Frontal cortex (tissue), 4 donors: Measurements from ENCODE around the gene ZBED2. TPM values are rescaled to one million over a fixed set of nuclear protein-coding genes. Genes with fewer than 3 reads are reported as not detected.
A peak's percentile ranks its signal among the peaks of the same experiment; 100 is the strongest.
"Not testable (repeated sequence)": the region's sequence is repeated elsewhere in the genome, so short reads cannot be mapped to it uniquely, and the experiment has no call there.

ENCODE experiments used
- DNase-seq, 2 donors: peaks; one replicate each; pipeline ENCODE4 v3.0.0; 2012; ENCODE audit warnings: low spot score in 2 of 2
- FAIRE-seq: peaks from 2 replicates; lab custom pipeline; 2012; peaks lifted over from hg19 to GRCh38; lab: Jason Lieb, UNC
- total RNA-seq: library from RNA; depleted of rRNA; stranded (reverse); fragments of >200 nt; gene quantifications from one replicate; pipeline ENCODE4 v1.2.3, GENCODE V29; 2014
- donor health status: control.
- donor health status: control.
- donor health status: control.

ZBED2 gene
- total RNA-seq, 1 donor from 2014 or later = not detected

DNA sequence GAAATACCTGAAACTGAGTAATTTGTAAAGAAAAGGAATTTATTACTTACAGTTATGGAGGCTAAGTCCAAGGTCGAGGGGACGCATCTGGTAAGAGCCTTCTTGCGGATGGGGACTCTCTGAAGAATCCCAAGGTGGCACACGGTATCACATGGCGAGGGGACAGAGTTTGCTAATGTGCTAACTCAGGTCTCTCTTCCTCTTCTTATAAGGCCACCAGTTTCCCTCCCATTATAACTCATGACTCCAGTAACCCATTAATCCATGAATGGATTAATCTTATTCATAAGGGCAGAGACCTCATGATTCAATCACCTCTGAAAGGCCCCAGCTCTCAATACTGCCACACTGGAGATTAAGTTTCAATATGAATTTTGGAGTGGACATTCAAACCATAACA, 15.7 kb downstream of the ZBED2 start:
- DNase-seq = no peak
- no peak for FAIRE-seq

DNA sequence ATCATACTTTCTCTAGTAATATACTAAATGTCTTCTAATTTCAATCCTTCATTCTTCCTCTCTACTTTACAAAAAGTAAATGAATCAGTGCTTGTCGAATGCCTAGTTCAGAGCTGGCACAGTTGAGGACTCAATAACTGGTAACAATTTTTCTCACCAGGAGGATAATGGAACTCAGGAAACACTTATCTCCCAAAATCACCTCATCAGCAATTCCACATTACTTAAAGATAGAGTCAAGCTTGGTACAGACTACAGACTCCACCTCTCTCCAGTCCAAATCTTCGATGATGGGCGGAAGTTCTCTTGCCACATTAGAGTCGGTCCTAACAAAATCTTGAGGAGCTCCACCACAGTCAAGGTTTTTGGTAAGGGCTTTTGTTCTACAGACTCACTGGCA, 16.3 kb downstream of the ZBED2 start:
- FAIRE-seq (no peak), DNase-seq (no peak)

DNA sequence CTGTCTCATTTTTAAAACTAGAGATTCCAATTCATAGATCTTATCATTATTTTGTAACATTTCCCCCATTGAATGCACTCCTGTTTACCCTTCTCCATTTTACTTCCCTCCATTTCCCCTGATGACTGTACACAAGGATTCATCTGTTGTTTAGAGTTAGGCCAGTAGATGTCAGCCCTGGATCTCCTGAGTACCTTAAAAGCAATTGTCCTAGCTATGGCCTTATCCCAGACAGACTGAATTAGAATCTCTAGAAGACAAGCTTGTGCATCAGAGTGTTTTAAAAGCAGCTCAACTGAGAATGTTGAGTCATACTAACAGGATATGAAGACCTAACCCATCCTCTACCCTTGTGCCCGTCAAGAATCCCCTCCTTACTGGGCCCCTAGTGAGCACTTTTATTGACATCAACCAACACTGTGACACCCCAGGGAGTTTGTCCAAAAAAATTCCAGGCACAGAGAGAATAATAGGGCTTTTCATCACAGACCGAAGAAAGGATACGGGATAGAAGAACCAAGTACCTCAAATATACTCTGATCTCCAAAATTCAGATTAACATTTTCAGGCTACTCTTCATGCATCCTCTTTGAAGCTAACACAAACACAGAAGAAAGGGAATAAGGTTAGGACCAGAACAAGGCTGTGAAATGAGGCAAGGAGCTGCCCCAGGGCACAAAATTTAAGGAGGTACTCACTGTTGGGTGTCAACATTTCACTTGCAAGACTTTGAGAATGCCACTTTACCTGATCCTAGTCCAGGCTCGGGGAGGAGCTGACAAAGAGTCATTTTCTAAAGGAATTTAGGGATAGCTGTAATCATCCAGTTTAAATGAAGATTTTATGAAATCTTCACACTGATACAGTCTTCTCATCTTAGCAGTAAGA, 17.1 kb downstream of the ZBED2 start:
- DNase-seq = peak in 1 of 2 donors; percentile 7
- FAIRE-seq = no peak

DNA sequence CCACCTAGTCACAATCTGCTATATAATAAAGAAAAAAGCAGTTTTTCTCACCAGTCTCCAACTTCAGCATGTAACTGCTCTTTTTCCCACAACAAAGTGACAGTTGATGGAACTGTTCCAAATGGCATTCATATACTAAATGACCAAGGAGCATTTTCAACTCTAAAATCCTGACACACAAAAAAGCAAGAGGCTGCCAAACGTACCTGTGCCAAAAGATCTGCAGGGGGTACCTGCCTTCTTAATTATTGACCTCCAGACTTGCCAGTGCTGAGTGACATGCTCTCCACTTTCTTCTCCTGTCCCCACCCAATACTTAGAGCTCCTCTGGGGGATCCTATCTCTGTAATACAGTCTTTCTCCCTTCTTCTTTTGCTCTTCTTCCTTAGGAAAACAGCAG, 18.0 kb downstream of the ZBED2 start:
- no peak for DNase-seq
- FAIRE-seq = no peak

DNA sequence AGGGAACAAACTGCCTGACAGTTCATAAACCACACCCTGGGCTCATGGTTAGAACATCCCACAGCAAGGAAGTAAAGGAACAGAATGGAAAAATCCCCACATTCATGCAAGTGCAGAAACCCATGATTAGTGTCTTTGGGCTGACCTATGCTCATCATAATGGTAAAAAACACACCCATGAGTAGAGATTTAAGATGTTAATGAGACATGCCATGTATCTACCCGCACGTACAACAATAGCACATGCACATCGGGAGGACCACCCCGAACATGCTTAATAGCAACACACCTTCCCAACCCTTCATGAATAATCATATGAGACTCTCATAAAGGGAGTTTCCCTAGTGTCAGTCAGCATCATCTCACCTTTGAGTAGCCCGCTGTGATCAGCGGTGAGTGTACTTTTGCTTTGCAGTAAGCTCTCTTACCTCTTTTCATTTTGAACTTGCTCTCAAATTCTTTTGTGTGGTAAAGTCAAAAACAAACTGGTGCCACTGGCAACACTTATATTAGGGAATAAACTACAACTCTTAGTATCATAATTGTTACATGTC, 23.2 kb downstream of the ZBED2 start:
- FAIRE-seq (no peak), DNase-seq (no peak)

DNA sequence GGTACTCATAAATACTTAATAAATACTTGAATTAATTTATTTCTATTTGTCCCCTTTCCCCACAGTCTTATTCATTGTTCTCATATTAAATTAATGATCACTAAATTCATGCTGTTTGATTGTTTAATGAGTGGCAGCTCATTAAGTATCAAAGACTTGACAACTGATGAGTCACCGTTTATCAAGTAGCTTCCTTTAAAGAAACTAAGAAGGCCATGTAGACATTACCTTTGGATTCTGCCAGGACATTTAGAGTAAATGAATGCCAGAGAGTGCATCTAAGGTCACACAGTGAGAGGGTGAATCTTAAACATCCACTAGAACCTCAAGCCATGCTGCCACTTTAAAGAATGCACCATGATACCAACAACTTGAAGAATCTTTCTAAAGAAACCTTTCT, 23.9 kb downstream of the ZBED2 start:
- DNase-seq (no peak), FAIRE-seq (no peak)

DNA sequence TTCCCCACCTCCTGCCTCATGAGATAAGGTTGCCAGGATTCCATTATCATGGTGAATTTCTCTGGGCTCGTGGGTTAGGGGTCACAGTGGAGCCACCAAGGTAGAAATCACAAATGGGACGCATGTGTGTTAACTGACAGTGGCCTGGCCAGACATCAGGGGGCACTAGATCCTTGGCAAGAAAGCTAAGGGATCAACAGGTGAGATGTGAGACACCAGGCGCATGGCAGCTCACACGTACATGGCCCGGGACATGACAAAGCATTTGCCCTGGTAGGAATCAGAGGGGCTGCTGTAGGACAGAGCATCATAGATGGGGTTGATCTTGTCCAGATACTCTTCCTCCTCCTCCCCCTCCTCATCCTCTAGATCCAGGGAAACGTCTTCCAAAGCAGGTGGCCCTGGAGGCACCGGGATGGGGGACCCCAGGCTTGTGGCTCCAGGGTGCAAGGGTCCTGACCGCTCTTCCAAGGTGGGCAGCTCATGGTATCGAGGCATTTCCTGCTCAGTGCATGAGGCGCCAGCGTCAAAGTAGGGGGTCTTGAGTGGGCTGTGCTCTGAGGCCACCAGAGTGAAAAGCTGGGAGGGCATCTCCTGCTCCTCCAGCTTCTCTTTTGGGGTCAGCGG, 24.6 kb downstream of the ZBED2 start:
- FAIRE-seq (no peak), DNase-seq (no peak)

DNA sequence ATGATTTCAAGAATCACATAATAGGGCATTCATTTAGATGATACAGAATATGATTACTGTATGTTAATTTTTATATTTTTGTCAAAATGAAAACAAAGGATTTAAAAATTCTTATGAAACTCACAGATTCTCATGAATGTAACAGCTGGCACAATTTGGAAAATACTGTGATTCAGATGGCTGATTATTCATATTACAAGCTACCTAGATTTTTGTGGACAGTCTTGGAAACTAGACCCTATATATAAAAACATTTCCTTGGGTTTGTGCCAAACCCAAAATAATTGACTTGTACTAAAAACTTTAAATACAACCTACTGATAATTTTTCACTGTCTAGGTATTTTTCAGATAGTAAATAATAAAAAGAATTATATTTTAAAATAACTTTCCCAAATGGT, 26.2 kb downstream of the ZBED2 start:
- DNase-seq (no peak), FAIRE-seq (peak; percentile 26)

DNA sequence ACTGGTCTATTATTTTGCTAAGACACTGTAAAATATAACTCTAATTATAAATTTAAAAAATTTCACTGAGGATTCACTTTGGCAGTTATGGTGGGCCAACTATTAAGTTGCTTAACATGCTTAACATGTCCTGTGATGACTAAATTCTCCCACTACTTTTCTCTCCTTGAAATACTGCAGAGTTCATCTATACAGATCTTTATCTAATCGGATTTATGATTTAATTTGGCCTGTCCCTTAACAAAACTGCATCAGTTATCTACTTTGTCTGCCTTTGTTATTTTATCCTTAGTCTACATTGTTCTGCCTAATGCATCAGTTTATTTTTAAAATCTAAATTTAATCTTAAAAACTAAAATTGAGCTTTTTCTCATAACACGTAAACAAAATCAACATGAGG, 26.8 kb downstream of the ZBED2 start:
- FAIRE-seq (no peak), DNase-seq (no peak)

DNA sequence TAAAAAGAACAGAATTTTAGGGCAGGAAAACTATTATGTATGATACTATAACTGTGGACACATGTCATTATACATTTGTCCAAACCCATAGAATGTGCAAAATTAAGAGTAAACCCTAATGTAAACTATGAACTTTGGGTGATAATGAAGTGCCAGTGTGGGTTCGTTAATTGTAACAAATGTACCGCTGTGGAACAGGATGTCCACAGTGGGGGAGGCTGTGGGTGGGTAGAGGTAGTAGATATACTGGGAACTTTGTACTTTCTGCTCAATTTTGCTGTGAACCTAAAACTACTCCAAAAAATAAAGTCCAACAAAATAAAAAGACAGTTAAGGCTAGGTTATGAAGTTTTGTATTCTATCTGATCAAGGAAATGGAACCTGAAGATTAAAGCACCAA, 28.3 kb downstream of the ZBED2 start:
- FAIRE-seq = no peak
- no peak for DNase-seq

DNA sequence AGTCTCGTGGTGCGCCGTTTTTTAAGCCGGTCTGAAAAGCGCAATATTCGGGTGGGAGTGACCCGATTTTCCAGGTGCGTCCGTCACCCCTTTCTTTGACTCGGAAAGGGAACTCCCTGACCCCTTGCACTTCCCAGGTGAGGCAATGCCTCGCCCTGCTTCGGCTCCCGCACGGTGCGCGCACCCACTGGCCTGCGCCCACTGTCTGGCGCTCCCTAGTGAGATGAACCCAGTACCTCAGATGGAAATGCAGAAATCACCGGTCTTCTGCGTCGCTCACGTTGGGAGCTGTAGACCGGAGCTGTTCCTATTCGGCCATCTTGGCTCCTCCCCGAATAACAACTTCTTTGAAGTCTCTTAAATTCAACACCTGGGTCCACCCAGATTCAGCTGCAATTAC, 33.2 kb downstream of the ZBED2 start:
- not testable (repeated sequence) for FAIRE-seq

DNA sequence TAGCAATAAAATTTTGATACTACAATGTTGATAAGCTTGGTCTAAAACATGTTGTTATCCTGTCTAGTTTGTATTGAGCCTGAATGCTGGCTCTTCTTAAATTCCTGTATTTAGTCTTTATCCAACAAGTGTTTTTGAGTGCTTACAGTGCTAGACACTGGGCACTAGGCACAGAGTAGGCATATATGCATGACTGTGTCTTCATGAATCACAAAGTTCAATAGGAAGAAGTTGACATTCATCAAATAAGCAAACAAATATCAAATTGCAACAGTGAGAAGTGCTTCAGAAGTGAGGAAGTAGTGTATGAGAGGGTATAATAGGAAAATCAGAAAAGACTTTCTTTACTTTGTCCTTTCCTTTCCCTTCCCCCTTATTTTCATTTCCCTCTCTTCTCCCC, 46.4 kb downstream of the ZBED2 start:
- DNase-seq = no peak
- FAIRE-seq = no peak

More for the DNA sequence above, 33.2 kb downstream of the ZBED2 start:
- not testable (repeated sequence) for DNase-seq

DNA sequence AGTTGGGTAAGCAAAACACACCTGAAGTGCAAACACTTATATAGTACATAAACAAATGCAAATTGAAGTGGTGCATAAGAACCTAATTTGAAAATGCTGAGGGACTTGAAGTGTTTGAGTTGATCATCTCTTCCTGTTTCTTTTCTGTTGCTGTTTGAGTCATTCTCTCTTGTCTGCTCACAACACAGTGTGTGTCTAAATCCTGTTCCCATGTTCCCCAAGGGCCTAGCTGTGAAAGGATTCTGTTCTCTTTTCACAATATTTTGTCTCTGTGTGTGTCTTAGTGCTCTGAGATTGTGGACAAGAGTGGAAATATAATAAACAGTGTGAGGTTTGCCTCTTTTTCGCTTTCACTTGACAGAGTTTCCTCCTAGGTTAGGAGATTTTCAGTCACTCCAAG, 47.1 kb downstream of the ZBED2 start:
- DNase-seq (no peak), FAIRE-seq (no peak)

DNA sequence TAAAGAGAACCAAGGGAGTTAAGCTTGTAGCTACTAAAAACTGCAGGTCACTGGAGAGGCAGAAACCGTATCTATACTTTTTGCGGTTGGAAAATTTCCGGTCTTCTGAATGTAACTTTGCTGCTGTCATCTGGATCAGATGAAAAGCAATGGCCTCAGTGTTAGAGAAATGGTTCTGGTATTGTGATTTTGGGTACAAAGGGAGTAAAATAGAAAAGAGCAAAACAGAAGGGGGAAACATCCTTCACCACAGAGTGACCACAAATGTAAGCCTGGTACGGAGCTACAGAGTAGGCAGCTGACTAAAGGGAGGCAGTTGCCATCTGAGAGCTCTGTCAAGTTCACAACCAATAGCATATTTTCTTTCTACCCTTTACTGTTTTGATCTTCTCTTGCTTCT, 47.5 kb downstream of the ZBED2 start:
- no peak for FAIRE-seq
- DNase-seq = no peak

DNA sequence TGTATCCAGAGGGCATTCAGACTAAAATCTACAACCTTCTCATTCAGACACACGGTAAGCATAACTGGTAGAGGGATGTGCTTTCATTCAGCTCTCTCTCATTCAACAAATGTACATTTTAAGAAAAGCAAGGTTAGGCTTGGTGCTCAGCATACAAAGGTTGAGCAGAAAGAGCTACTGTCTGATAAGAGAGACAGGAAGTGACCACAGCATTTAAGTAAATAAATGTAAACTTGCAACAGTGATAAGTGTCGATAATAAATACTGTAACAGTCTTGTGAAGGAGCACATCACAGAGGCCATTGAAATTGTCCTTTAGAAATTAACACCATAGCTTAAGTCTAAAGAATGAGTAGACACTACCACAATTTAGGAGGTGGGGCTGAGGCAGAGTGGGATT, 49.8 kb downstream of the ZBED2 start:
- FAIRE-seq (no peak), DNase-seq (no peak)

Other genes starting within 250 kb of the ZBED2 start
- not detected for gene CD96, start 53.1 kb downstream of the ZBED2 start, total RNA-seq
- gene PLCXD2, start 79.3 kb upstream of the ZBED2 start, total RNA-seq = 65.6 TPM